NCI-H2107 treated with DMSO at 0.1 percent for 48 hours (cell line): ENCODE results near the gene METAP1D.
"Not testable (repeated sequence)": the region's sequence is repeated elsewhere in the genome, so short reads cannot be mapped to it uniquely, and the experiment has no call there.

ENCODE experiments used
- DNase-seq: peaks from one replicate; lab custom pipeline; 2025; ENCODE audit not compliant: unreplicated experiment; lab: John Stamatoyannopoulos, UW

METAP1D gene

DNA sequence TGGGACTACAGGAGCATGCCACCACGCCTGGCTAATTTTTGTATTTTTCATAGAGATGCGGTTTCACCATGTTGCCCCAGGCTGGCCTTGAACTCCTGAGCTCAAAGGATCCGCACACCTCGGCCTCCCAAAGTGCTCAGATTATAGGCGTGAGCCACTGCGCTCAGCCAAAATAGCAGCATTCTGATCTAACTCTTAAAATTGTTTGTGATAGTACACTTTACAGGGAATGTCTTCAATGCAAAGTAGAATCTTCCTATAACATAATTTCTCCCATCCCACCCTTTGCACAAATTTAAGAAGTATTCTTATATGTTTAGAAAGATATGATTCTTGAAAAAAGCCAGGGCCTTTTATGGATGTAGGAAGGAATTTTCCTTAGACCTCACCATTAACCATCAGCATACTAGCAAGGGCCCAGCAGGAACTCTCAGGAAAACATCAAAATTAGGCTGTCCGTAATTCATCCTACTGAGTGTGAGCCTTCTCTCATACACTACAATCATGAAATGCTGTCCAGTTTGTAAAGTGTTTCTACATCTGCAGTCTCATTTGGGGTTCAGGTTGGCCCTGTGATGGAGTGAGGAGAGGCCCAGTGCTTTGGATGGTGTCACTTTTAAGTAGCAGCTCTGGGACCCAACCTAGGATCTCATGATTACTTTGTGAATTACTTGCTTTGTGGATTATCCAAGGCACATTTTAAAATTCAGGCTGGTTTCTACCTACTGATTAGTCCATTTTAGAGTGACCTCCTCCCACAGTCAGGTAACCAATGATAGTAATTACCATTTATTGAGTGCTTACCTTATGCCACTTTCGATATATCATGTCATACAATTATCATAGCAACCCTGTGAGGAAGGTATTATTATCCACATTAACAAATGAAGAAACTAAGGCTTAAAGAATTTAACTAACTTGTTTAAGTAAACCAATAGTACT is 48.1 kb downstream of the METAP1D start:
- no peak for DNase-seq

- no peak for DNase-seq
Measured at GRCh38 chr2:172048508-172049503, 49.1 kb downstream of the METAP1D start.

GRCh38 chr2:172049567-172050120 is 49.9 kb downstream of the METAP1D start:
- DNase-seq, result no peak

GRCh38 chr2:172050479-172051125 is 50.8 kb downstream of the METAP1D start:
- DNase-seq, result no peak

- DNase-seq, result peak; percentile 69
Measured at GRCh38 chr2:172052000-172052983, 52.5 kb downstream of the METAP1D start.

DNA sequence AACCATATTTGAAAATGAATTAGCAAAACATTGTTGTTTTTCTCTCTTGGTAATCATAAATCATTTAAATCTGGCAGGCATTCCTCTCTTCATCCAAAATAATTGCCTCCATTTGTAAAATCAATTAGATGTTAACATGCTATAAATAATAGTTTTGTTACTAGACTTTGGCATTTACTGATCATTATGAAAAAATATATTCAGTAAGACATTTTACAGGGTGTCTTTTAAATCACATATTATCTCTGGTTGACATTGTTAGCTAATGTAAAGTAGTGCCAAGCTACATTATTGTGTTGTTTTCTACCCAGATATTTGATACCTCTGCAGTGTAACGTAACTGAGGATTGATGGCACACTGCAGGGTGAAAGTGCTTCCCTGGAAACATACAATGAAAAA is 53.7 kb downstream of the METAP1D start:
- no peak for DNase-seq

GRCh38 chr2:172056293-172056692 is 56.5 kb downstream of the METAP1D start:
- no peak for DNase-seq

DNA sequence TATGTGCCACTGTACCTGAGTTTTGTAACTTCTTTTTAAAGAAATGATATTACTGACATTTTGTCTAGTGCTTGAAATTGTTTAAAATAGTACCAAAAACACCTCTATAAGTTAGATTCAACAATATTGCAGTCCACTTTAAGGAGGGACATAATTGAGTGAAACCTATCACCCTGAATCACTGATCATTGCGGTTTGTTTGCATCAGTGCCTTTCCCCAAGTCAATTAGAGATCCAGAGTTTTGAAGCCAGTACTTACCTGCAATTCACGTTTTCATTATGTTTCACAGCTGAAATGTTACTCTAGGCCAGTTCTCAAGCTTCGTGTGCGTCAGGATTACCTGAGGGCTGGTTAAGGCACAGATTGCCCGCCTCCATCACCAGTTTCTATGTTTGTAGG is 58.9 kb downstream of the METAP1D start:
- DNase-seq, result peak; percentile 33

DNA sequence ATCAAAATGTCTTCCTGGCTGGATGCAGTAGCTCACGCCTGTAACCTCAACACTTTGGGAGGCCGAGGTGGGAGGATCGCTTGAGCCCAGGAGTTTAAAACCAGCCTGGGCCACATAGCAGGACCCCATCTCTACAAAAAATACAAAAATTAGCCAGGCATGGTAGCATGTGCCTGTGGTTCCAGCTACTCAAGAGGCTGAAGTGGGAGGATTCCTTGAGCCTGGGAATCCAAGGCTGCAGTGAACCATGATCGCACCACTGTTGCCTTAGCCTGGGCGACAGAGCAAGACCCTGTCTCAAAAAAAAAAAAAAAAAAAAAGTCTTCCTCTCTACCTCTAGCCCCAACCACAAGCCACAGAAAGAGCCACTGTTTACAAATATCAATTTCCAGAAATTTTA is 60.4 kb downstream of the METAP1D start:
- not testable (repeated sequence) for DNase-seq

DNA sequence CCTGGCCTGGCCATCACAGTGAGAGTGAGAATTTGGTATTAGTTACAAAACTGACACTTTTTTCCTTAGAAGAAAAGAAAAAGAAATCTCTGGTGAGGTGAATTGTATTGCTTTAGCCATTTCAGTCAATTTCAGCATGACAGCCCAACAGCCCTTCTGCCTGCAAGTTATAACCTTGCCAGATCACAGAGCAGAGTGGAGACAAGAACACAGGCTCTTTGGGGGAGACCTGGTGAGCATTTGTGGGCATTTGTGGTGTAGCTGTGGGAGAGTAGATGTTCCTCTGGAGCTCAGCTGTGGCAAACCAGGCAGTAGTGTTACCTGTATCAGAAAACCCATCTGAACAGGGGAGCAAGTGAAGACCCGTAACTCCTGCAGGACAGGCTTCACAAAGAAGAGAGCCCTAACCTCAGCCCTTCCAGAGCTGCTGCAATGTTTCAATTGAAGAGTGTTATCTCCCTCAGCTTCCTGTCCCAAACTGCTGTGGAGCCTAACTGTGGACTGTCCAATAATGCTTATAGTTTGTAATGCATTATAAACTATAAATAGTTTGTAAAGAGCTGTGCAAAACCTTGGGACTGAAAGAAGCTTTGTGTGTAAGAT is 62.8 kb downstream of the METAP1D start:
- no peak for DNase-seq

- DNase-seq, result no peak
Measured at GRCh38 chr2:172063446-172063845, 63.7 kb downstream of the METAP1D start.

- DNase-seq, result no peak
Measured at GRCh38 chr2:172065111-172065510, 65.4 kb downstream of the METAP1D start.

DNA sequence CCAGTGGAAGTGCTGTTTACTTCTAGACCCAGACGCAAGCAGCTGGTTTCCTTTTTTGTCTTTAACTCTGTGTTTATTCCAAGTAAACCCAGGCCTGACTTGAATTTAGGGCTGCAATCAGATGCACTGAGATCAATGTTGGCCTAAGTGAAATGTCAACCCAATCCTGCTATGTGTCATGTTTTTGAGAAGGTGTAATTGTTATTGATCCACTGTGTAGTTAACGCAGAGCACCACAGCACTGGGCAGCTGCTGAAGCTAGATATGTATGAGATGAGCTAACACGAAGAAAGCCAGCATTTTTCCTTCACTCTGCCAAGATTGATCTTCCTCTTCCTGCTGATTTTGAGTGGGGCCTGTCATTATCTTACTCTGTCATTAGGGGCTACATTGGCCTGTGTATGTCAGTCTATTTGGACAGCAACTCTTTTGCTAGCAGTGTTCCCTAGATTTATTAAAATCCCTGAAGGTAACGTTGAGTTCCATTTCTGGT is 66.7 kb downstream of the METAP1D start:
- DNase-seq, result peak; percentile 52

DNA sequence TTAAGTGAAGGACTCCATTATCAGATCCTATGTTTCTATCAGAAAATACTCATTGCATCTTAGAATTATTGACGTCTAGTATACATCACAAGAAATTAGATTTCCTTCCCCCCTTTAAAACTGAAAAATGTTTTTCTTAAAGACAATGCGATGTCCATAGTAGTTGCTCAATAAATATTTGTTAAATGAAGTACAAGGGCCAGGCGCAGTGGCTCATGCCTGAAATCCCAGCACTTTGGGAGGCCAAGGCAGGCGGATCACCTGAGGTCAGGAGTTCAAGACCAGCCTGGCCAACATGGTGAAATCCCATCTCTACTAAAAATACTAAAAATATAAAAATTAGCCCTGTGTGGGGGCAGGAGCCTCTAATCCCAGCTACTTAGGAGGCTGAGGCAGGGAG is 68.2 kb downstream of the METAP1D start:
- DNase-seq, result not testable (repeated sequence)

DNA sequence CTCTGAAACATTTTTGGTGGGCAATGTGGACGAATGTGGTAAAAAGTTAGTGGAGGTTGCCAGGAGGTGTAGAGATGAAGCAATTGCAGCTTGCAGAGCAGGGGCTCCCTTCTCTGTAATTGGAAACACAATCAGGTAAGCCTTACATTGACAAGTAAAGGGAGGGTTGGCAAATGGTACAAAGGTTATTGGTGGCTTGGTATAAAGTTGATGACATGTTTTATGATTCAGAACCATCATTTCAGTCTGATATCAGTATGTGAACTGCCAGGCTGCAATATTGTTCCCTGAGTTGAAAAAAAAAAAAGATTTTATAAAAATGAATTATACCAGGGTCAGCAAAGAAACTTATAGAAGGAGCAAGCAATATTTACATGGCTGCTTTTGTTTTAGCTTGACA is 71.2 kb downstream of the METAP1D start:
- no peak for DNase-seq

GRCh38 chr2:172072303-172072702 is 72.5 kb downstream of the METAP1D start:
- DNase-seq, result peak; percentile 47

DNA sequence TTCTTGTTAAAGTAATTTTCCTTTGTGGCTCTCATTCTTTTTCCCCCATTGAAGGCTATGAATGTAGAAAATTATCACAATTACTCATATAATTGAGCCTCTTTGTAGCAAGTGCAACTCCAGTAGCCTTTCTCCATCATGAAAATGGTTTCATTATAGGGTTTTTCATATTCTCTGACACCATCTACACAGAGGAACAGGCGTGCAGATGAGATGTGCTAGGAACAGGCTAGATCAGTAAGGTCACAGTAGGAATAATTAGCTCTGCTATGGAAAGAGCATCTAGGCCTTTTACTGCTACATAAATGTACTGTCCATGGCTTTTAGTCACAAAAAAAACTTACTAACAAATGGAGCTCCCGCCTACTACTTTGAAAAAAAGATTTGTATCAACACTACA is 73.0 kb downstream of the METAP1D start:
- DNase-seq, result no peak

GRCh38 chr2:172073518-172073917 is 73.8 kb downstream of the METAP1D start:
- DNase-seq, result no peak

DNA sequence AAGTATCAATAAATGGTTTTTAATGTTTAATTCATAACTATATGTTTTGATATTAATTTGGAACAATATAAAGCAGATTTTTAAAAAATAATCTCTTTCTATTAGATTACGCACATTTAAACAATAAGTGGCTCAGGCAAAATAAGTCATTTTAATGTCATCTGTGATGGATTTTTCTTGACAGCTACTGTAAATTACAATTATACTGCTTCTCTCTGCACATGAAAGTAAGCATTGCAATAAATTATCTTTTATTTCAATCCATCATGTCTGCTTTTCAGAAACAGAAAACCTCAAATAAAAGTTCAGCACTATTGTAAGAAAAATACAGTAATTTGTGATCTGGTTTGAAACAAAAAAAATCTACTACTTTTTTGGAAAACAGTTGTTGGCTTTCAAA is 74.5 kb downstream of the METAP1D start:
- no peak for DNase-seq
